OCI-LY3 (cell line): ENCODE measurements around the gene BIN2.

Experiments used
- EZH2phosphoT487 ChIP-seq: fragments of 200-600 bp; shearing (Covaris generic); IDR thresholded peaks from 2 replicates; pipeline ENCODE4 v1.6.1; 2018; ENCODE audit warnings: antibody characterized with exemption, mixed run types, low read depth
- TF ChIP-seq, protein P1 (sequence below): fragments of 200-600, 300-600 bp; sonication (generic); IDR thresholded peaks from 2 replicates; pipeline ENCODE4 v1.5.1; 2014; ENCODE audit warnings: antibody characterized with exemption, low read length, low read depth

DNA sequence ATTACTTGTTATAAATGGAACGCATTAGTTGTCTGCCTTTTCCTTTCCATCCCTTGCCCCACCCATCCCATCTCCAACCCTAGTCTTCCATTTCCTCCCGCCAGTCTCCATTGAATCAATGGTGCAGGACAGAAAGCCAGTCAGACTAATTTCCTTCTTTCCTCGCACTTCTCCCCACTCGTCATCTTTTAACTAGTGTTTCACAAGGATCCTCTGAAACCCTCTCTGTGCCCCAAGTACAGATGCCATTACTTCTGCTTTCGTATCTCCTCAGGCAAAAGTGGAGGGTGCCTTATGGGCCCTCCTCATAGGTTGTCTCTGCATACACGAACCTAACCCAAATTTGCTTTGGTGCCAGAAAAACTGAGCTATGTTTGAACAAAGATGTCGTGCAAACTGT lies 81.1 kb downstream of the BIN2 start:
- TF ChIP-seq, protein P1, sequence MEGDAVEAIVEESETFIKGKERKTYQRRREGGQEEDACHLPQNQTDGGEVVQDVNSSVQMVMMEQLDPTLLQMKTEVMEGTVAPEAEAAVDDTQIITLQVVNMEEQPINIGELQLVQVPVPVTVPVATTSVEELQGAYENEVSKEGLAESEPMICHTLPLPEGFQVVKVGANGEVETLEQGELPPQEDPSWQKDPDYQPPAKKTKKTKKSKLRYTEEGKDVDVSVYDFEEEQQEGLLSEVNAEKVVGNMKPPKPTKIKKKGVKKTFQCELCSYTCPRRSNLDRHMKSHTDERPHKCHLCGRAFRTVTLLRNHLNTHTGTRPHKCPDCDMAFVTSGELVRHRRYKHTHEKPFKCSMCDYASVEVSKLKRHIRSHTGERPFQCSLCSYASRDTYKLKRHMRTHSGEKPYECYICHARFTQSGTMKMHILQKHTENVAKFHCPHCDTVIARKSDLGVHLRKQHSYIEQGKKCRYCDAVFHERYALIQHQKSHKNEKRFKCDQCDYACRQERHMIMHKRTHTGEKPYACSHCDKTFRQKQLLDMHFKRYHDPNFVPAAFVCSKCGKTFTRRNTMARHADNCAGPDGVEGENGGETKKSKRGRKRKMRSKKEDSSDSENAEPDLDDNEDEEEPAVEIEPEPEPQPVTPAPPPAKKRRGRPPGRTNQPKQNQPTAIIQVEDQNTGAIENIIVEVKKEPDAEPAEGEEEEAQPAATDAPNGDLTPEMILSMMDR = no peak
- no peak for TF ChIP-seq EZH2phosphoT487
